ENCODE results near the gene RUNX2.

GRCh38 chr6:45563844-45564243, 235.7 kb downstream of the RUNX2 start:
- TF ChIP-seq ELF4 (IDR thresholded peaks at IDR 0.05) = no peak
- no peak for TF ChIP-seq PKNOX1 (IDR thresholded peaks at IDR 0.05)
- no peak for TF ChIP-seq FOXM1 (IDR thresholded peaks at IDR 0.05; ENCODE audit: borderline replicate concordance)
- TF ChIP-seq L3MBTL2 (conservative IDR thresholded peaks at IDR 0.05) = no peak
- no peak for TF ChIP-seq FOXA1 (IDR thresholded peaks at IDR 0.05)
- no peak for TF ChIP-seq NFRKB (IDR thresholded peaks at IDR 0.05)
- no peak for TF ChIP-seq ZNF384 (IDR thresholded peaks at IDR 0.05)
- no peak for TF ChIP-seq ARNT (IDR thresholded peaks at IDR 0.05)
- TF ChIP-seq FOXK2 (IDR thresholded peaks at IDR 0.05) = no peak
- no peak for TF ChIP-seq BHLHE40 (IDR thresholded peaks at IDR 0.05; ENCODE audit: borderline replicate concordance)

Measured in HEK293T (cell line).